ENCODE data around the gene COP1. TPM values are rescaled to one million over a fixed set of nuclear protein-coding genes. Genes with fewer than 3 reads are reported as not detected.

Gene COP1
- total and polyA plus RNA-seq, 2 of the 4 experiments (the other 2 are of a cell fraction): 17.8 to 35.0 TPM

DNA sequence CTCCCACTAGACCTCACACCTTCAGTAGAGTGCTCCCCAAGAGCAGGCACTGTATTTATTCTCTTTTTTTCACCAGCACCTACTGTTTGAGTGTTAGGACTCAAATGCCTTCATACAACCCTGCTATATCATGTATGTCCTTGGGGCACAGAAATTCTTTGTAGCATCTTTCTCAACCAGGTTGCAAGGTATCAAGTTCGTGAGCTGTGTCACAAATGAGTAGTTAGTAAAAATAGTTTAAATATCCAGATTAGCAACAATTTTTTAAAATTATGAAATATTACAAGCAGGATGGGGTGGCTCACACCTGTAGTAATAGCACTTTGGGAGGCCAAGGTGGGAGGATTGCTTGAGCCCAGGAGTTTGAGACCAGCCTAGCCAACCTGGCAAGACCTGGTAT lies 311.1 kb downstream of the COP1 start:
- no peak for TF ChIP-seq FOS (IDR thresholded peaks at IDR 0.05; ENCODE audit: low read depth, low read length)
- no peak for TF ChIP-seq NFE2L2 (IDR thresholded peaks at IDR 0.05; ENCODE audit: low read depth, low read length)
- TF ChIP-seq BHLHE40 (IDR thresholded peaks at IDR 0.05; ENCODE audit: low read depth, low read length): no peak
- no peak for TF ChIP-seq MAZ (IDR thresholded peaks at IDR 0.05; ENCODE audit: borderline replicate concordance, low read depth, low read length)
- no peak for TF ChIP-seq RFX5 (IDR thresholded peaks at IDR 0.05; ENCODE audit: low read depth, low read length)
- no peak for TF ChIP-seq POLR2A (IDR thresholded peaks at IDR 0.05; ENCODE audit: low read depth, low read length)
- TF ChIP-seq SMC3 (IDR thresholded peaks at IDR 0.05; ENCODE audit: low read depth, low read length): no peak
- no peak for TF ChIP-seq CEBPB (IDR thresholded peaks at IDR 0.05; ENCODE audit: low read depth, low read length)
- TF ChIP-seq, protein P1, sequence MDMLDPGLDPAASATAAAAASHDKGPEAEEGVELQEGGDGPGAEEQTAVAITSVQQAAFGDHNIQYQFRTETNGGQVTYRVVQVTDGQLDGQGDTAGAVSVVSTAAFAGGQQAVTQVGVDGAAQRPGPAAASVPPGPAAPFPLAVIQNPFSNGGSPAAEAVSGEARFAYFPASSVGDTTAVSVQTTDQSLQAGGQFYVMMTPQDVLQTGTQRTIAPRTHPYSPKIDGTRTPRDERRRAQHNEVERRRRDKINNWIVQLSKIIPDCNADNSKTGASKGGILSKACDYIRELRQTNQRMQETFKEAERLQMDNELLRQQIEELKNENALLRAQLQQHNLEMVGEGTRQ (IDR thresholded peaks at IDR 0.05; ENCODE audit: low read depth, low read length): no peak
- no peak for TF ChIP-seq CHD1 (IDR thresholded peaks at IDR 0.05; ENCODE audit: low read depth, low read length)
- TF ChIP-seq RAD21 (IDR thresholded peaks at IDR 0.05; ENCODE audit: low read length): no peak
- TF ChIP-seq MXI1 (IDR thresholded peaks at IDR 0.05; ENCODE audit: borderline replicate concordance, low read depth, low read length): no peak
- TF ChIP-seq RCOR1 (IDR thresholded peaks at IDR 0.05; ENCODE audit: insufficient replicate concordance, low read length): no peak
- Histone ChIP-seq H3K9me3 (ENCODE audit: control insufficient read depth, insufficient read depth, low read length) (no peaks in the 10 kb centered on the region), H4K91ac (ENCODE audit: insufficient read depth, low read depth, low read length) (no peak overlapping the region), H2BK15ac (ENCODE audit: low read depth, low read length) (no peak overlapping the region), H2BK20ac (ENCODE audit: low read depth, low read length) (no peak overlapping the region), H3K9ac (ENCODE audit: low read depth, low read length) (no peak overlapping the region), H4K20me1 (ENCODE audit: insufficient read depth, low read length) (no peaks in the 10 kb centered on the region), H2AFZ (replicated peaks; ENCODE audit: low read length, poor library complexity) (no peak overlapping the region), H3K27ac (ENCODE audit: insufficient read depth, low read length) (no peak overlapping the region), H3K23ac (ENCODE audit: low read depth, low read length) (no peak overlapping the region), H4K5ac (ENCODE audit: low read depth, low read length) (no peak overlapping the region), H3K4me3 (ENCODE audit: insufficient read depth, low read depth, low read length) (no peak overlapping the region), H2BK5ac (ENCODE audit: low read depth, low read length, poor library complexity, severe bottlenecking) (no peak overlapping the region), H3K56ac (ENCODE audit: extremely low read depth, insufficient read depth, low read length) (no peak overlapping the region), H2AK5ac (ENCODE audit: low read depth, low read length) (no peak overlapping the region), H3K9me1 (ENCODE audit: insufficient read depth, low read length) (peaks cover 4% of the 10 kb centered on the region; the same call in 1 of the 2 replicates), H3K36me3 (ENCODE audit: control insufficient read depth, insufficient read depth, low read length) (no peaks in the 10 kb centered on the region), H3K4me1 (ENCODE audit: control insufficient read depth, insufficient read depth, low read length) (peaks cover 2% of the 10 kb centered on the region), H2AK9ac (replicated peaks; ENCODE audit: low read depth, low read length, poor library complexity) (no peak overlapping the region), H3K4ac (ENCODE audit: low read depth, low read length) (no peak overlapping the region), H3K27me3 (ENCODE audit: control insufficient read depth, insufficient read depth, low read length) (no peaks in the 10 kb centered on the region), H3K79me1 (ENCODE audit: low read depth in 1 of 2, low read length in 2 of 2) (no peaks in the 10 kb centered on the region), H4K8ac (ENCODE audit: low read depth in 2 of 2, low read length in 2 of 2) (no peak overlapping the region), H2BK120ac (ENCODE audit: low read depth, low read length) (no peak overlapping the region), H3K14ac (replicated peaks; ENCODE audit: low read depth, low read length) (no peak overlapping the region), H3K18ac (ENCODE audit: low read depth, low read length) (no peak overlapping the region), H3K4me2 (ENCODE audit: low read depth, low read length) (no peak overlapping the region)
- no peak for ATAC-seq (ENCODE audit: low read depth)
- in situ Hi-C loops (cut with MboI; ENCODE audit: low sequenced_read_pairs): no loop called here
- intact Hi-C loops (cut with micrococcal nuclease): no loop called here
- ChIA-PET POLR2A (ENCODE audit: unreplicated experiment) (interaction anchor here (0.6 kb wide), 1 partner anchor 197 kb away, joined by 3 read pairs; no protein-coding TSS in a partner anchor), CTCF (no interaction called here)
- DNase-seq: no peak
- no CpG with 5 or more reads among the region's 1 CpG for WGBS, 2 experiments (ENCODE audit: extremely low coverage in 2 of 2, insufficient read length in 1 of 2)
- BruUV-seq (replicated peaks): no TSS peak
- dilution Hi-C loops (cut with HindIII; ENCODE audit: low sequenced_read_pairs, unreplicated experiment): no loop called here

Data from IMR-90 (cell line).